ENCODE results near the gene CPSF4.

GRCh38 chr7:99422186-99422585, 16.6 kb upstream of the CPSF4 start:
- TF ChIP-seq CTCF (IDR thresholded peaks at IDR 0.05 in 2 of 3, conservative IDR thresholded peaks at IDR 0.05 in 1 of 3; ENCODE audit: borderline replicate concordance in 1 of 3, insufficient read depth in 1 of 3, low read depth in 2 of 3, low read length in 2 of 3) = no peak
- no peak for TF ChIP-seq EZH2 (IDR thresholded peaks at IDR 0.05)
- no peak for TF ChIP-seq POLR2AphosphoS5 (IDR thresholded peaks at IDR 0.05; ENCODE audit: low read depth, low read length)
- no peak for TF ChIP-seq SIN3A (IDR thresholded peaks at IDR 0.05; ENCODE audit: low read depth)
- TF ChIP-seq YY1 (IDR thresholded peaks at IDR 0.05; ENCODE audit: extremely low read depth, insufficient replicate concordance, low read depth, low read length) = no peak
- no peak for TF ChIP-seq EZH2phosphoT487 (IDR thresholded peaks at IDR 0.05; ENCODE audit: borderline replicate concordance)
- TF ChIP-seq TCF7L2 (IDR thresholded peaks at IDR 0.05; ENCODE audit: borderline replicate concordance, extremely low read depth, insufficient read depth, insufficient read length) = no peak
- no peak for TF ChIP-seq JUND (IDR thresholded peaks at IDR 0.05)
- no peak for TF ChIP-seq POLR2A (IDR thresholded peaks at IDR 0.05; ENCODE audit: borderline replicate concordance, extremely low read depth, insufficient read depth, insufficient read length)
